H1 (cell line): ENCODE data around the gene E2F8. TPM values are rescaled to one million over a fixed set of nuclear protein-coding genes. Genes with fewer than 3 reads are reported as not detected.

ENCODE experiments used
- CTCF ChIA-PET: fragments of 300-600 bp; sonication (Branson Sonifier 250); formaldehyde crosslinking; loops from one replicate; lab custom pipeline; 2021; ENCODE audit not compliant: partially characterized antibody; lab: Charles Lee
- POLR2A ChIA-PET: fragments of 300-600 bp; sonication (Branson Sonifier 250); formaldehyde crosslinking; loops from one replicate; lab custom pipeline; 2021; ENCODE audit warnings: inconsistent platforms; ENCODE audit not compliant: partially characterized antibody; lab: Charles Lee
- DNase-seq, 2 experiments: peaks; one replicate each; pipeline versions ENCODE4 v3.0.0 to v3.0.0-alpha.2; 2010 to 2022; ENCODE audit warnings: low spot score in 2 of 2, low read depth in 1 of 2, mixed read lengths in 1 of 2
- FAIRE-seq: peaks from 2 replicates; lab custom pipeline; 2011; peaks lifted over from hg19 to GRCh38; lab: Jason Lieb, UNC
- H2AFZ ChIP-seq: 2 replicates; pipeline ENCODE4 v1.8.1; 2012; ENCODE audit warnings: low read length, inconsistent platforms
- H2AK5ac ChIP-seq: 2 replicates; pipeline ENCODE4 v1.6.1; 2013; ENCODE audit warnings: low read depth, low read length
- H2BK120ac ChIP-seq: replicated peaks from 2 replicates; pipeline ENCODE3; 2013; ENCODE audit warnings: low read depth, low read length, inconsistent platforms
- H2BK12ac ChIP-seq: 2 replicates; pipeline ENCODE4 v1.6.1; 2013; ENCODE audit warnings: low read depth, low read length
- H2BK15ac ChIP-seq: 2 replicates; pipeline ENCODE4 v1.6.1; 2013; ENCODE audit warnings: low read length
- H2BK20ac ChIP-seq: 2 replicates; pipeline ENCODE4 v1.6.1; 2013; ENCODE audit warnings: low read length
- H2BK5ac ChIP-seq: 2 replicates; pipeline ENCODE4 v1.6.1; 2013; ENCODE audit warnings: low read depth, low read length
- H3K14ac ChIP-seq: 2 replicates; pipeline ENCODE4 v1.6.1; 2013; ENCODE audit warnings: inconsistent platforms; ENCODE audit not compliant: insufficient read length
- H3K18ac ChIP-seq: 2 replicates; pipeline ENCODE4 v1.6.1; 2013; ENCODE audit warnings: low read length; ENCODE audit errors: extremely low read depth
- H3K23ac ChIP-seq: 2 replicates; pipeline ENCODE4 v1.6.1; 2013; ENCODE audit warnings: inconsistent platforms; ENCODE audit not compliant: insufficient read length
- H3K23me2 ChIP-seq: 2 replicates; pipeline ENCODE4 v1.6.1; 2013; ENCODE audit warnings: low read depth, low read length
- H3K27ac ChIP-seq: 2 replicates; pipeline ENCODE4 v1.6.1; 2011; ENCODE audit warnings: low read depth, low read length, inconsistent platforms
- H3K27me3 ChIP-seq, 4 experiments: replicated peaks in 1 of 4; 1 replicate in 1 of 4; 2 replicates in 3 of 4; pipeline versions ENCODE4 v1.6.1 to v1.8.1; 2011 to 2013; ENCODE audit warnings: low read length in 3 of 4, mild to moderate bottlenecking in 3 of 4, inconsistent platforms in 2 of 4, mixed read lengths in 2 of 4, moderate library complexity in 1 of 4; ENCODE audit not compliant: control insufficient read depth in 3 of 4, insufficient read depth in 3 of 4; ENCODE audit errors: extremely low read depth in 1 of 4
- H3K36me3 ChIP-seq, 4 experiments: 2 replicates each; pipeline versions ENCODE4 v1.6.1 to v1.8.1; 2011 to 2013; ENCODE audit warnings: mild to moderate bottlenecking in 4 of 4, low read length in 3 of 4, moderate library complexity in 2 of 4, control low read depth in 1 of 4, inconsistent platforms in 1 of 4; ENCODE audit not compliant: insufficient read depth in 4 of 4, control insufficient read depth in 2 of 4
- H3K4ac ChIP-seq: replicated peaks from 2 replicates; pipeline ENCODE3; 2013; ENCODE audit warnings: low read length, low read depth, mixed read lengths, inconsistent platforms; ENCODE audit not compliant: insufficient read length
- H3K4me1 ChIP-seq, 4 experiments: replicated peaks in 1 of 4; 1 replicate in 1 of 4; 2 replicates in 3 of 4; pipeline versions ENCODE4 v1.6.1 to v1.8.1; 2011 to 2013; ENCODE audit warnings: low read length in 3 of 4, inconsistent platforms in 2 of 4, mixed read lengths in 1 of 4; ENCODE audit not compliant: insufficient read depth in 4 of 4, control insufficient read depth in 3 of 4
- H3K4me2 ChIP-seq, 2 experiments: 2 replicates each; pipeline versions ENCODE4 v1.6.1 to v1.8.1; 2011 to 2013; ENCODE audit warnings: low read depth in 2 of 2, low read length in 2 of 2, control low read depth in 1 of 2, inconsistent platforms in 1 of 2, mild to moderate bottlenecking in 1 of 2; ENCODE audit not compliant: insufficient read depth in 1 of 2
- H3K4me3 ChIP-seq, 4 experiments: fragments of 200-600, 300-600 bp in 1 of 4; sonication (generic), shearing (Covaris generic), sonication (Bioruptor Twin) in 1 of 4; 2 replicates each; pipeline versions ENCODE4 v1.5.1 to v1.8.1; 2011 to 2016; ENCODE audit warnings: low read length in 4 of 4, low read depth in 3 of 4, control low read depth in 2 of 4, inconsistent platforms in 2 of 4, mild to moderate bottlenecking in 2 of 4, mixed read lengths in 1 of 4, moderate library complexity in 1 of 4; ENCODE audit not compliant: insufficient read depth in 2 of 4; ENCODE audit errors: extremely low read depth in 1 of 4
- H3K56ac ChIP-seq: replicated peaks from 2 replicates; pipeline ENCODE3; 2013; ENCODE audit warnings: low read depth, mild to moderate bottlenecking, mixed read lengths, low read length, inconsistent platforms; ENCODE audit not compliant: insufficient read length
- H3K79me1 ChIP-seq: 2 replicates; pipeline ENCODE4 v1.6.1; 2013; ENCODE audit warnings: low read depth, low read length, control low read depth
- H3K79me2 ChIP-seq, 2 experiments: 2 replicates each; pipeline versions ENCODE4 v1.6.1 to v1.8.1; 2012 to 2013; ENCODE audit warnings: low read length in 2 of 2, mild to moderate bottlenecking in 2 of 2, inconsistent platforms in 1 of 2; ENCODE audit not compliant: insufficient read depth in 2 of 2, control insufficient read depth in 1 of 2
- H3K9ac ChIP-seq, 4 experiments: replicated peaks in 1 of 4; 1 replicate in 1 of 4; 2 replicates in 3 of 4; pipeline versions ENCODE4 v1.6.1 to v1.8.1; 2011 to 2013; ENCODE audit warnings: low read depth in 3 of 4, low read length in 3 of 4, control low read depth in 2 of 4, mild to moderate bottlenecking in 2 of 4, moderate library complexity in 2 of 4, inconsistent platforms in 1 of 4; ENCODE audit errors: extremely low read depth in 1 of 4
- H3K9me3 ChIP-seq, 2 experiments: 2 replicates each; pipeline versions ENCODE4 v1.6.1 to v1.8.1; 2012 to 2013; ENCODE audit warnings: mild to moderate bottlenecking in 2 of 2, moderate library complexity in 2 of 2, control low read depth in 1 of 2, inconsistent platforms in 1 of 2, low read depth in 1 of 2, low read length in 1 of 2, mixed read lengths in 1 of 2; ENCODE audit not compliant: insufficient read depth in 2 of 2
- H4K20me1 ChIP-seq, 2 experiments: replicated peaks in 1 of 2; 2 replicates each; pipeline versions ENCODE3 to v1.8.1; 2011 to 2013; ENCODE audit warnings: inconsistent platforms in 2 of 2, low read length in 2 of 2, mild to moderate bottlenecking in 1 of 2; ENCODE audit not compliant: insufficient read depth in 2 of 2, control insufficient read depth in 1 of 2
- H4K5ac ChIP-seq: 2 replicates; pipeline ENCODE4 v1.6.1; 2013; ENCODE audit warnings: low read length, low read depth, mixed read lengths, inconsistent platforms; ENCODE audit not compliant: insufficient read length
- H4K8ac ChIP-seq: 2 replicates; pipeline ENCODE4 v1.8.0; 2013; ENCODE audit warnings: mild to moderate bottlenecking, moderate library complexity, low read length, inconsistent platforms; ENCODE audit not compliant: insufficient read depth; ENCODE audit errors: extremely low read depth
- H4K91ac ChIP-seq: replicated peaks from 2 replicates; pipeline ENCODE3; 2013; ENCODE audit warnings: low read length, mixed read lengths, inconsistent platforms; ENCODE audit not compliant: insufficient read length
- ATF2 ChIP-seq: IDR thresholded peaks from 2 replicates; pipeline ENCODE4 v1.6.1; 2012; ENCODE audit warnings: low read length, inconsistent platforms
- FOSL1 ChIP-seq: IDR thresholded peaks from 2 replicates; pipeline ENCODE4 v1.6.1; 2011; ENCODE audit warnings: mild to moderate bottlenecking, low read depth, low read length, moderate library complexity; ENCODE audit not compliant: insufficient read depth
- GTF2F1 ChIP-seq: IDR thresholded peaks from 2 replicates; pipeline ENCODE4 v1.6.1; 2012; ENCODE audit warnings: low read depth, low read length, improper control_type of control experiment, borderline replicate concordance
- HDAC6 ChIP-seq: IDR thresholded peaks from one replicate; pipeline ENCODE4 v1.7.1; 2012; ENCODE audit warnings: low read depth, mild to moderate bottlenecking, inconsistent platforms, low read length, moderate library complexity
- KDM5A ChIP-seq: fragments of 200-600 bp; IDR thresholded peaks from 2 replicates; pipeline ENCODE4 v1.7.1; 2012; ENCODE audit warnings: mild to moderate bottlenecking, low read length, inconsistent platforms, mixed read lengths
- MAFK ChIP-seq: IDR thresholded peaks from 2 replicates; pipeline ENCODE4 v1.6.1; 2012; ENCODE audit warnings: low read depth, mild to moderate bottlenecking, improper control_type of control experiment, low read length
- MAX ChIP-seq: IDR thresholded peaks from 2 replicates; pipeline ENCODE4 v1.6.1; 2012; ENCODE audit warnings: inconsistent platforms
- POLR2A ChIP-seq, 2 experiments: IDR thresholded peaks; 1 replicate in 1 of 2; 2 replicates in 1 of 2; pipeline ENCODE4 v1.6.1; 2011; ENCODE audit warnings: low read depth in 2 of 2, low read length in 2 of 2, mild to moderate bottlenecking in 2 of 2; ENCODE audit errors: control extremely low read depth in 1 of 2
- POU5F1 ChIP-seq: IDR thresholded peaks from 2 replicates; pipeline ENCODE4 v1.6.1; 2011; ENCODE audit warnings: low read depth, mild to moderate bottlenecking, low read length, moderate library complexity
- SP2 ChIP-seq: IDR thresholded peaks from 2 replicates; pipeline ENCODE4 v1.6.1; 2012; ENCODE audit warnings: mild to moderate bottlenecking, low read length, inconsistent platforms
- TAF1 ChIP-seq: IDR thresholded peaks from 2 replicates; pipeline ENCODE4 v1.6.1; 2011; ENCODE audit warnings: mild to moderate bottlenecking, low read depth, low read length
- TBP ChIP-seq: IDR thresholded peaks from 2 replicates; pipeline ENCODE4 v1.6.1; 2011; ENCODE audit warnings: low read depth, low read length, improper control_type of control experiment
- WGBS, 2 experiments: shearing (Covaris generic) in 1 of 2; methylation state at CpG; one replicate each; pipeline versions ENCODE4 v1.1.6 to v1.1.7; 2013 to 2015; ENCODE audit warnings: low lambda C conversion rate in 2 of 2, mixed read lengths in 2 of 2, inconsistent platforms in 1 of 2, low coverage in 1 of 2, missing lambda C conversion rate in 1 of 2; ENCODE audit not compliant: insufficient replicate concordance in 2 of 2, insufficient coverage in 1 of 2, insufficient read length in 1 of 2; ENCODE audit errors: extremely low coverage in 1 of 2, missing lambda C conversion rate in 1 of 2; 5-methylcytosine and 5-hydroxymethylcytosine counted together
- polyA plus RNA-seq, 7 experiments: library from polyadenylated mRNA; depleted of rRNA in 3 of 7; stranded (reverse) in 5 of 7; unstranded in 2 of 7; fragments of >200 nt in 5 of 7; fragments of 200-250 nt in 2 of 7; gene quantifications; 1 replicate in 5 of 7; 2 replicates in 1 of 7; 4 replicates in 1 of 7; pipeline versions ENCODE4 v1.2.1 to v1.2.3, GENCODE V29; 2011 to 2013; ENCODE audit warnings: missing spikeins in 2 of 7, mixed read lengths in 2 of 7
- total RNA-seq: library from RNA; stranded (reverse); fragmentation: NEBNext Ultra II Directional; extraction: Animal tissue kit (Norgen Biotek cat#: 25700); gene quantifications from 2 replicates; pipeline ENCODE4 v1.2.1, GENCODE V29; 2021

The E2F8 gene
- total and polyA plus RNA-seq, 2 of the 8 experiments (the other 6 are each of a cell fraction or from before 2014, with no cell fraction given): 5.4 to 11.4 TPM

GRCh38 chr11:19200410-19201201, 40.1 kb downstream of the E2F8 start:
- DNase-seq (no peak), FAIRE-seq (no peak)
- no peak overlapping the region for H3K14ac ChIP-seq
- H2BK15ac ChIP-seq: no peak overlapping the region
- H4K20me1 ChIP-seq: no peaks in the 10 kb centered on the region
- no peak overlapping the region for H3K27ac ChIP-seq
- H3K4ac ChIP-seq: no peak overlapping the region
- no peak overlapping the region for H3K4me2 ChIP-seq
- 0 out of 4 replicates have a peak, but pooled peaks cover 0 to 3% of the 10 kb centered on the region in 2 experiments for H3K9me3 ChIP-seq
- H3K18ac ChIP-seq: no peak overlapping the region
- no peaks in the 10 kb centered on the region for H3K4me1 ChIP-seq
- no peak overlapping the region for H2BK120ac ChIP-seq
- H4K5ac ChIP-seq: no peak overlapping the region
- ChIA-PET CTCF (interaction anchor here (1.5 kb wide), 1 partner anchor 59 kb away, joined by 4 read pairs; no protein-coding TSS in a partner anchor), POLR2A (no interaction called here)
- no peak overlapping the region for H3K56ac ChIP-seq
- no peak overlapping the region for H4K8ac ChIP-seq
- no peak overlapping the region for H4K91ac ChIP-seq
- no peak overlapping the region for H3K9ac ChIP-seq
- H3K23me2 ChIP-seq: 0 out of 2 replicates have a peak, but pooled peaks cover 3% of the 10 kb centered on the region
- no peak overlapping the region for H2AFZ ChIP-seq
- H3K79me1 ChIP-seq: no peaks in the 10 kb centered on the region
- no peak overlapping the region for H2BK20ac ChIP-seq
- H3K27me3 ChIP-seq: no peaks in the 10 kb centered on the region
- no peak overlapping the region for H2BK12ac ChIP-seq
- H3K79me2 ChIP-seq: no peaks in the 10 kb centered on the region
- H3K23ac ChIP-seq: no peak overlapping the region
- H3K4me3 ChIP-seq: no peak overlapping the region
- H2BK5ac ChIP-seq: no peak overlapping the region
- no peak overlapping the region for H2AK5ac ChIP-seq
- H3K36me3 ChIP-seq: no peaks in the 10 kb centered on the region
- WGBS, 2 experiments: 82% methylated on average over 6 of the region's 6 CpGs; no CpG with 5 or more reads in 1 of the 2 experiments
- TF ChIP-seq TAF1 (no peak), MAFK (no peak), HDAC6 (no peak), FOSL1 (no peak), GTF2F1 (no peak), KDM5A (no peak), POLR2A (IDR thresholded peaks at IDR 0.05; ENCODE audit: control extremely low read depth in 1 of 2, low read depth in 2 of 2, low read length in 2 of 2) (no peak), POU5F1 (no peak), SP2 (no peak), ATF2 (no peak), TBP (no peak), MAX (no peak)
